ENCODE measurements around the gene FAM227B. TPM values are rescaled to one million over a fixed set of nuclear protein-coding genes. Genes with fewer than 3 reads are reported as not detected.
"Not testable (repeated sequence)": the region's sequence is repeated elsewhere in the genome, so short reads cannot be mapped to it uniquely, and the experiment has no call there.

FAM227B gene
- total RNA-seq, 4 donors from 2014 or later = 3.3 to 9.2 (median 6.6) TPM

GRCh38 chr15:49472338-49472737 lies 148.3 kb downstream of the FAM227B start:
- Histone ChIP-seq H3K36me3 (no peaks in the 10 kb centered on the region), H3K27me3 (no peaks in the 10 kb centered on the region), H3K27ac (peak overlapping the region in 3 of 4 donors; percentile 4 to 40 (median 32)), H3K4me1 (peaks cover 0 to 23% (median 0%) of the 10 kb centered on the region in 4 donors), H3K4me3 (no peak overlapping the region), H3K9me3 (no peaks in the 10 kb centered on the region)
- in situ Hi-C loops (cut with MboI; ENCODE audit: low pct_ligation_motif_present in 1 of 4, low pct_unique_long_range_greater_than_20kb in 1 of 4, low sequenced_read_pairs in 3 of 4) = no loop called here
- TF ChIP-seq EP300 (IDR thresholded peaks at IDR 0.05; ENCODE audit: low read depth) (no peak), POLR2A (IDR thresholded peaks at IDR 0.05) (no peak), POLR2AphosphoS5 (IDR thresholded peaks at IDR 0.05) (no peak)
- TF ChIP-seq, protein P1, sequence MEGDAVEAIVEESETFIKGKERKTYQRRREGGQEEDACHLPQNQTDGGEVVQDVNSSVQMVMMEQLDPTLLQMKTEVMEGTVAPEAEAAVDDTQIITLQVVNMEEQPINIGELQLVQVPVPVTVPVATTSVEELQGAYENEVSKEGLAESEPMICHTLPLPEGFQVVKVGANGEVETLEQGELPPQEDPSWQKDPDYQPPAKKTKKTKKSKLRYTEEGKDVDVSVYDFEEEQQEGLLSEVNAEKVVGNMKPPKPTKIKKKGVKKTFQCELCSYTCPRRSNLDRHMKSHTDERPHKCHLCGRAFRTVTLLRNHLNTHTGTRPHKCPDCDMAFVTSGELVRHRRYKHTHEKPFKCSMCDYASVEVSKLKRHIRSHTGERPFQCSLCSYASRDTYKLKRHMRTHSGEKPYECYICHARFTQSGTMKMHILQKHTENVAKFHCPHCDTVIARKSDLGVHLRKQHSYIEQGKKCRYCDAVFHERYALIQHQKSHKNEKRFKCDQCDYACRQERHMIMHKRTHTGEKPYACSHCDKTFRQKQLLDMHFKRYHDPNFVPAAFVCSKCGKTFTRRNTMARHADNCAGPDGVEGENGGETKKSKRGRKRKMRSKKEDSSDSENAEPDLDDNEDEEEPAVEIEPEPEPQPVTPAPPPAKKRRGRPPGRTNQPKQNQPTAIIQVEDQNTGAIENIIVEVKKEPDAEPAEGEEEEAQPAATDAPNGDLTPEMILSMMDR (IDR thresholded peaks at IDR 0.05) = no peak
- DNase-seq = no peak
- intact Hi-C loops (cut with DNase I; ENCODE audit: low total_unique reads) = no loop called here
- 78 to 93% methylated on average over 2 of the region's 2 CpGs for WGBS, 2 donors (ENCODE audit: low coverage in 1 of 2)

- no peak overlapping the region for H3K4me3 ChIP-seq
- H3K27ac ChIP-seq = peak overlapping the region in 3 of 4 donors; percentile 4 to 43 (median 32)
- intact Hi-C loops (cut with DNase I; ENCODE audit: low total_unique reads) = no loop called here
- WGBS, 2 donors (ENCODE audit: low coverage in 1 of 2) = 61 to 63% methylated on average over 2 to 4 of the region's 4 CpGs
- H3K9me3 ChIP-seq = no peaks in the 10 kb centered on the region
- in situ Hi-C loops (cut with MboI; ENCODE audit: low pct_ligation_motif_present in 1 of 4, low pct_unique_long_range_greater_than_20kb in 1 of 4, low sequenced_read_pairs in 3 of 4) = no loop called here
- H3K27me3 ChIP-seq = no peaks in the 10 kb centered on the region
- DNase-seq = peak; percentile 8
- TF ChIP-seq POLR2AphosphoS5 (IDR thresholded peaks at IDR 0.05) (no peak), EP300 (IDR thresholded peaks at IDR 0.05; ENCODE audit: low read depth) (no peak), POLR2A (IDR thresholded peaks at IDR 0.05) (no peak)
- TF ChIP-seq, protein P1 (IDR thresholded peaks at IDR 0.05) = no peak
- H3K36me3 ChIP-seq = no peaks in the 10 kb centered on the region
- peaks cover 0 to 23% (median 0%) of the 10 kb centered on the region in 4 donors for H3K4me1 ChIP-seq
Measured at GRCh38 chr15:49471733-49472132, 148.9 kb downstream of the FAM227B start.

DNA sequence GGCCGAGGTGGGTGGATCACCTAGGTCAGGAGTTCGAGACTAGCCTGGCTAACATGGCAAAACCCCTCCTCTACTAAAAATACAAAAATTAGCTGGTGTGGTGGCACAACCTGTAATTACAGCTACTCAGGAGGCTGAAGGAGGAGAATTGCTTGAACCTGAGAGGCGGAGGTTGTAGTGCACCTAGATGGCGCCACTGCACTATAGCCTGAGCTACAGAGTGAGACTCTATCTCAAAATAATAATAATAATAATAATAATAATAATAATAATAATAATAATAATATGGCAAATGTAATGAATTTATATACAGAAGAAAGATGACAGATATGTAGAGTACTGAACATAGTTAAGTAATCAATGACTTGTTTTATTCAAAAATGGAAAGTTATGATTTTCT lies 149.4 kb downstream of the FAM227B start:
- Histone ChIP-seq H3K4me1 (peaks cover 0 to 23% (median 0%) of the 10 kb centered on the region in 4 donors), H3K27ac (peak overlapping the region in 1 of 4 donors; percentile 43)
- H3K4me3 ChIP-seq; H3K36me3 ChIP-seq; H3K27me3 ChIP-seq; in situ Hi-C loops (cut with MboI; ENCODE audit: low pct_ligation_motif_present in 1 of 4, low pct_unique_long_range_greater_than_20kb in 1 of 4, low sequenced_read_pairs in 3 of 4); intact Hi-C loops (cut with DNase I; ENCODE audit: low total_unique reads); H3K9me3 ChIP-seq: not testable (repeated sequence)
- 74 to 100% methylated on average over 1 to 4 of the region's 4 CpGs for WGBS, 2 donors (ENCODE audit: low coverage in 1 of 2)
- TF ChIP-seq, protein P1 (IDR thresholded peaks at IDR 0.05) = peak in 3 of 5 experiments; percentile 14 to 40 (median 37)
- peak; percentile 23 for DNase-seq

GRCh38 chr15:49468481-49468839 lies 152.2 kb downstream of the FAM227B start:
- in situ Hi-C loops (cut with MboI; ENCODE audit: low pct_ligation_motif_present in 1 of 4, low pct_unique_long_range_greater_than_20kb in 1 of 4, low sequenced_read_pairs in 3 of 4) = no loop called here
- TF ChIP-seq, protein P1 (IDR thresholded peaks at IDR 0.05) = no peak
- TF ChIP-seq POLR2A (IDR thresholded peaks at IDR 0.05) = no peak
- no peaks in the 10 kb centered on the region for H3K36me3 ChIP-seq
- DNase-seq = no peak
- no peaks in the 10 kb centered on the region for H3K9me3 ChIP-seq
- peaks cover 0 to 23% (median 0%) of the 10 kb centered on the region in 4 donors for H3K4me1 ChIP-seq
- WGBS, 2 donors (ENCODE audit: low coverage in 1 of 2) = 60 to 68% methylated on average over 2 of the region's 2 CpGs
- peak overlapping the region in 3 of 4 donors; percentile 34 to 58 (median 53) for H3K27ac ChIP-seq
- H3K4me3 ChIP-seq = no peak overlapping the region
- no peaks in the 10 kb centered on the region for H3K27me3 ChIP-seq
- intact Hi-C loops (cut with DNase I; ENCODE audit: low total_unique reads) = no loop called here
